ENCODE measurements around the gene CHORDC1.
"Not testable (repeated sequence)": the region's sequence is repeated elsewhere in the genome, so short reads cannot be mapped to it uniquely, and the experiment has no call there.

CHORDC1 gene

DNA sequence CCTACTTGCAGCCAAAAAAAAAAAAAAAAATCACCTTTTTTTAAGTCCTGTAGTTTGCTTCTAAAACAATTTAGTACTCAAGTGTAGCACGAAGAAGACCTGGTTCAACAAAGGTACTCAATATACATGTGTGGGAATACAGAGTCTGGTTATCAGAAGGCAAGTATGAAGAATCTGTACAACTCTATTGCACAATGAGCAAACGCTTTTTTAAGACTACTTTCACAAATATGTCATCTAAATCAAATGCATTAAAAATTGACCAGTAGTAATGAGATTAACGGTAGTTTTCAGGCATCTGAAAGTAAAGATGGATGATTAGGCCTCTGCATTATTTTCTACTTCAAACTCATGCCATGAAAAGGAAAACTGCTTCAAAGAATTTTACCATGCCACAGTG, 9.5 kb downstream of the CHORDC1 start:
- DNase-seq: no peak

DNA sequence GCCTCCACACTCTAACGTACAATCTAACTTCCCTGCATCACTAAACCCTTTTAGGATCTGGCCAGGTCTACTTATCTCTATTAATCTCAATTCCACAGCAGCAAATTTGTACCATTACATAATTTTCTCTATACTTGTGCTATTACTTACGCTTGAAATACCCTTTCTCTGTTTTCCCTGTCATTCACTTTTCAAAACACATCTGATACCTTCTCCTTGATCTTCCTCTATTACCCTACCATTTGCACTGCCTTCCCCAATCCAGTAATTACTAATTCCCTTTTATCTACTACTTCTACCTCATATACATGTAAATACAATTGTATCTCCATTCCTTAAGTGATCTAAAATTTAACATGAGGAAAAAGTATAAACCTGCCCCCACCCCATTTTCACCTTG, 14.0 kb downstream of the CHORDC1 start:
- no peak for DNase-seq

DNA sequence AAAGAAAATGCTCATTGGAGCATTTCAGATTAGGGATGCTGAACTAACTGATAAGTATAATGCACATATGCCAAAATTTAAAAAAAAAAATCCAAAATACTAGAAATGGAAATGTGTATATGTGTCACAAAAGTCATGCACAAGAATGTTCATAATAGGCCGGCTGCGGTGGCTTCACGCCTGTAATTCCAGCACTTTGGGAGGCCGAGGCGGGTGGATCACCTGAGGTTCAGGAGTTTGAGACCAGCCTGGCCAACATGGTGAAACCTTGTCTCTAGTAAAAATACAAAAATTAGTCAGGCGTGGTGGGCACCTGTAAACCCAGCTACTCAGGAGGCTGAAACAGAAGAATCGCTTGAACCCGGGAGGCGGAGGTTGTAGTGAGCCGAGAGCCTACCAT, 14.9 kb downstream of the CHORDC1 start:
- not testable (repeated sequence) for DNase-seq

DNA sequence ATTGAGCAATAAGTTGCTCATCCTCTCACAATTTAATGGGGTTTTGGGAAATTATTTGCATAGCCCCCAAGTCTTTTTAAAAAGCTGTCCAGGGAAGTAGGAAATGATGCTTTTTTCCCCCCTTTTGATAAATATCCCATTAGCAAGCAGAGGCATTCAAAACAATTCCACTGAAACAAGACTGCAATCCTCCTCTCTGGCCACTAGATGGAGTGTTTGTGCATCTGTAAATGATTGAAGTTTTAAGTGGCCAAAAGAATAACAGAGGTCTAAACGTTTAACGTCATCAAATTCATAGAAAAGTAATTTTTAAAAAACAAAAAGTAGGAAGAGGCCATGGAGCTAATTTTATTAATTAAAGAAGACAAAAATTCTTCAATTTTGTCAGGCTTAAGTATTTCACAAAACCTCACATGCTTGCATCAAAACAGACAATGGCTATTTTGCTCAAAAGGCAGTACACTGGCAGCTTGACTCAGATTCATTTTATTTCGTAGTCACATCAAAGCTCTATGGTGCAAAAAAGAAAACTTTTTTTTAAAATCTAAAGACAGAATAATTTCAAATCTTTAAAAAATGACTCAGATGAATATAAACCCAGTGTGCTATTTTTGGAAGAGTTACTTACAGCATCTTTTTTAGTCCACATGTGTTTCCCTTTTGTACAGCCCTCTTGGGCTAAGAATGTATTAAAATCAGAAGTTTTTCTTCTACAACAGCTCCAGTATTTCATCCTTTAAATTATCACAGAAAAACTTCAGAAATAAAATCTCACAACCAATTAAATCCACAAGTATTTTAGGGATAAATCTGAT, 17.8 kb downstream of the CHORDC1 start:
- DNase-seq: peak; percentile 27

DNA sequence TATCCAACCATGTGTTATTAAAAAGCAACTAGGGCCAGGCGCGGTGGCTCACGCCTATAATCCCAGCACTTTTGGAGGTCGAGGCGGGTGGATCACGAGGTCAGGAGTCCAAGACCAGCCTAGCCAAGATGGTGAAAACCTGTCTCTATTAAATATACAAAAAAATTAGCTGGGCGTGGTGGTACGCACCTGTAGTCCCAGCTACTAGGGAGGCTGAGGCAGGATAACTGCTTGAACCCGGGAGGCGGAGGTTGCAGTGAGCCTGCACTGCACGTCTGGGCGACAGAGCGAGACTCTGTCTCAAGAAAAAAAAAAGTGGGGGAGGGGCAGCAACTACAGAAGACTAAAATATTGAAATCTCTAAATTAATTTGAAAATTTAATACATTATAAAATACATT, 18.4 kb downstream of the CHORDC1 start:
- DNase-seq: no peak

DNA sequence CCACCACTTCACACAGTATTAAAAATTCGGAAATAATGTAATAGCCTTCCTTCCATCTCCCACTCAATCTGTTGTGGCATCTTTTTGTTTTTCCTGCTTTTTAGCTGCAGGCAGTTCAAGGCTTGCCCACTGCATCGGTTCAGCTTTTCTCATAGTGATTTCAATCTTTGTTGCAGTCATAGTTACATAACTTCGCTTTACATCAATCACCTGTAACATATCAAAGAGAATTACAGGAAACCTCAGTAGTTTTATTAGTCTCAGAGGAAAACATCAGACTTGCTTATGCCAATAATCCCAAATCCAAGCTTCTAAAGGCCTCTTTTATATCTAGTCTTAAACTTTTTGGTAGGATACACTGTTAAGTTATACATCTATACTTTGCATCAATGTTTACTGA, 20.5 kb downstream of the CHORDC1 start:
- no peak for DNase-seq

DNA sequence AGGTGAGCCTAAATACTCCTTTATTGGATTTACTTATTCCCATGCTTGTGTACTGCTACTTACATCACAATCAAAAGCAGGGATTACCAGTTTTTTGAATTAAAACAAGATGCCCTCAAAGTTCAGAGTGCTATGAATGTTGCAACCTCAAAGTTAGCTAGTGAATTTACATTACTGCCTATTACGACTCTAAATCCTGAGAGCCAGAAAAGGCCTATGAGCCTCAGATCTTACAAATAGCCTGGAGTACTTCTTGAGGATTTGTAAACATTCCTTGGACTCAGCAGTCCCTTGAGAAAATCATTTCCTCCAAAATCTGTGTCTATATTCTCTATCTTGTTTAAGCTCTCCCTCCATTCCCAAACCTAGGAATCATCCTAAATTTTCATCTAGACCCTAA, 25.5 kb downstream of the CHORDC1 start:
- DNase-seq: no peak

DNA sequence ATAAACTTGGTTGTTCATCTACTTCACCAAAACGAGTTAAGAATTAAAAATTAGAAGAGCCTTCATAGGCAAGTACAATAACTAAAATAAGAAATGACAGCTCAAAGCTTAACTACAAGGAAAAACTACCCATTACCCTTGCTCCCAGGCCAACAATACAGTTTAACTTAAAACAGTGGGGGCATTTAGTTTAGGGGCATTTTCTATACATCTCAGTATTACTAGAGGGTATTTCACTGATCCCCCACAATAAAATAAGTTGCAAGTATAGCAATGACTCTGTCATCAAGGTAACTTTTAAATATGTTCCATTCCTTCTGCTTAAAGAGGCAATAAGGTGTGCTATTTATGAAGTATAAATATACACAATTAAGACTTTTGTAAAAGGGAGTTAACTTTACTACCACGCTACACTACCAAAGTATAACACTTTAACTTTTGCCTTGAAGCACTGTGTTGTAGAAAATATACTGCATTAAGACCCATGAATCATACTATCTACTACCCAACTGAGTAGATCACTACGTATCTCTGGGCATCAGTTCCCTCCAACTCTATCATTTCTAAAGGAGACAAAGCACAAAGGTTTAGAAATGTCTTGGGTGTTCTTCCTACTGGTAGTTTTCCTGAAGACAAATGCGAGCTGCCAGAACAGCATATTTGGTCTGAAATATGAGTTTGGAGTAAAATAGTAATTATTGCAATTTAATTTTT, 29.8 kb downstream of the CHORDC1 start:
- no peak for DNase-seq

DNA sequence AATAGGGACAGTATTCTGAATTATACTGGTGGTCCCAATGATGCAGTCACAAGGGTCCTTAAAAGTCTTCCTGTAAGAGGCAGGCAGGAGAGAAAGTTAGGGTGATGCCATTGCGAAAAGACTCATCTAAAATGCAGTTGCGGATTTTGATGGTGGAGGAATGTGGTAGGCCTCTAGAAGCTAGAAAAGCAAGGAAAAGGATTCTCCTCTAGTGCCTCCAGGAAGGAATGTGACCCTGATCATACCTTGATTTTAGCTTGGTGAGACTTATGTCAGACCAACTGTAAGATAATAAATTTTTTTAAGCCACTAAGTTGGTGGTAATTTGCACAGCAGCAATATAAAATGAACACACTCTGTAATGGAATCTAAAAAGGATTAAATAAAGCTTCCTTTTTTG, 33.8 kb downstream of the CHORDC1 start:
- no peak for DNase-seq

DNA sequence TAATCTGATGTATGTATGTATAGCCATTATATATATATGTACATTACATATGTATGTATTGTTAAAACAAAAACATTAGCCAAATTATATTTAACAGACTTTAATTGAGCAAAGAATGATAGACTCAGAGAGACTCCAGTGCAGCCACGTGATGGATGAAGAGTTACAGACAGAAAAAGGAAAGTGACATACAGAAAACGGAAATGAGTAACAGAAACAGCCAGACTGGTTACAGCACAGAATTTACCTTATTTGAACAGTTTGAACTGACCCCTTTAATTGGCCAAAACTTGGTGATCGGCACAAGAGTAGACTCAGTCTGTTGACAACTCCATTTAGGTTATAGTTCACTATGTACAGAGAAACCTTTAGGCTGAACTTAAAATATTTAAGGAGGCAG, 35.0 kb downstream of the CHORDC1 start:
- no peak for DNase-seq

DNA sequence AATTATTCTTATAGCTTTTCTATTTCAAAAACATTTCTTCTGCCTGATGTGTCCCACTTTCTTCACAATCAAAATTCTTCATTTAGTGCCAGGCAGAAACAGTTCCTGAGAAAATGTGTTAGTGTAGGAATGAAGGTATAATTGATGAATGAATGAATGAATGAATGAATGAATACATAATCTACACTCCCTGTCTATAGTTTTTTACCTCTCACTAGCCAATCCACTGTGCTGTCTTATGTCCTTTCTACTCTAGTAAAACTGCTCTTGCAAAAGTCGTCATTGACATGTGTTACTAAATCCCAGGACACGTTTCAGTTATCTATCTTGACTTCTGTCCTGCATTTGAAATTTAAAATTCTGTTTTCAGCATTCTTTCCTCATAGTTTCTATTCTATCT, 42.9 kb downstream of the CHORDC1 start:
- DNase-seq: no peak

DNA sequence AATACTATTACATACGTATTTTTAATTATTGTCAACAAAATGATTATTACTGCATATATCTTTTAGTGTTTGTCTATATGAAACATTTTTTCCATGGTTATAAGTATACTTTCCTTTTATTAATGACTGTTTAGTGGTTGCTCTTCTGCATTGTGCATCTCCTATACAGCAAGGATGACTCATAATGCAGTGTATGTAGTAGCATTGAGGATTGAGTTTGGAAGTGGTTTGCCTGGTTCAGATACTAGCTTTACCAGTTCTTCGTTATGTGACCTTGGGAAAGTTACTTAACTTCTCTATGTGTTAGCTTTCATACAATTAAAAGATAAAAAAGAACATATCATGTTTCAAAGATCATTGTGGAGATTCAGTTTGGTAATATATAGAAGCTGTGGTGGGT, 44.1 kb downstream of the CHORDC1 start:
- no peak for DNase-seq

DNA sequence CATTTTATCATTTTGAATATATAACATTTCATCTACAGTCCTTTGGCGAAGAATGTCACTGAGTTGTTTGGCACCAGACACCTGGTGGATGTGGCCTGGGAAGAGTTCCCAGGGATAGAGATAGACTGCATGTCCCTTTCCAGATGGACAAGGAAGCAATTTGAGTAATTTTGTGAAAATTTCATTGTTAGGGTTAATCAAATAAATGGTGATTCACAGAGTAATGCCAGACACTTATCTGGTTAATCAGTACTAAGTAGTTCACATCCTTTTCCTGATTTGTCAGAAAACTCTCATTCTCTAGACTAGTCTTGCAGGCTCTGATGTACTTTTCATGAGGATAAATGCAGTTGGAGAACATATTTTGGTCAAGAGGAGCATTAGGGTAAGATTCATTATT, 46.8 kb downstream of the CHORDC1 start:
- DNase-seq: no peak

DNA sequence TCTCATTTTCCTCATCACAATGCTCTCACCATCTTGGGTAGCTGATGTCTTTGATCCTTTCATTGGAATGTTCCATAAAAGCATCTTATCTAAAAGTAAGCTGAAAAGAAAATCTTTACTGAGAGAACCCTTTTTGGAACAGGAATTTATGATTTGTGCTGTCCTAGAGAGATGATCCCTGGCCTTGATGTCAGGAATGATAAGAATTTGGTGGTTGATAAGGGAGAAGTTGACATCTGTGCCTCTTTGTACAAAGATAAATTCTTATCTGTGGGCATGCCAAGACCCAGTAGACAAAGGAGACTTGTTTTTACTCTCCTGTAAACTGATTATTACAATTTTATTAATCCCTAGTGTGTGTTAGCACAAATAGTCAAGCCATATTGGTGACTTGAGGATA, 51.5 kb downstream of the CHORDC1 start:
- DNase-seq: no peak

DNA sequence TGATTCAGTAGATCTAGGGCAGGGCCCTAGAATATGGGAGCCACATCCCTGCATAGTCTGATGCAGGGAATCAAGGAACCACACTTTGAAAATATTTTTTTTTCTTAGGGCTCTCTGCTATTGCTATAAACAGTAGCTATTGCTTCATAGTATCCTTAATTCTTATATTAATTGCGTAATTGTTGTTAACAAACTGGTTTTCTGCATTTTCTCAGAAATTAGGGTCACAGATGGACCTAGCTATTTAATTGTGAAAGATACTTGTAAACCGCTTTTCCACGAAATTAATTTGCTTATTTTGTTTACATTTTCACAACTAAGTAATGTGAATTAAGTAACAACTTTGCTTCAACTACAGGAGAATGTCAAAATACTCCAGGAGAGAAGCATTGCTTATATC, 54.3 kb downstream of the CHORDC1 start:
- no peak for DNase-seq

DNA sequence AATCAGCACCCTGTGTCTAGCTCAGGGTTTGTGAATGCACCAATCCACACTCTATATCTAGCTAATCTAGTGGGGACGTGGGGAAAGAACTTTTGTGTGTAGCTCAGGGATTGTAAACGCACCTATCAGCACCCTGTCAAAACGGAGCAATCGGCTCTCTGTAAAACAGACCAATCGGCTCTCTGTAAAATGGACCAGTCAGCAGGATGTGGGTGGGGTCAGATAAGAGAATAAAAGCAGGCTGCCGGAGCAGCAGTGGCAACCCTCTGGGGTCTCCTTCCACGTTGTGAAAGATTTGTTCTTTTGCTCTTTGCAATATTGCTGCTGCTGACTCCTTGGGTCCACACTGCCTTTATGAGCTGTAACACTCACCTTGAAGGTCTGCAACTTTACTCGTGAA, 55.1 kb downstream of the CHORDC1 start:
- not testable (repeated sequence) for DNase-seq

DNA sequence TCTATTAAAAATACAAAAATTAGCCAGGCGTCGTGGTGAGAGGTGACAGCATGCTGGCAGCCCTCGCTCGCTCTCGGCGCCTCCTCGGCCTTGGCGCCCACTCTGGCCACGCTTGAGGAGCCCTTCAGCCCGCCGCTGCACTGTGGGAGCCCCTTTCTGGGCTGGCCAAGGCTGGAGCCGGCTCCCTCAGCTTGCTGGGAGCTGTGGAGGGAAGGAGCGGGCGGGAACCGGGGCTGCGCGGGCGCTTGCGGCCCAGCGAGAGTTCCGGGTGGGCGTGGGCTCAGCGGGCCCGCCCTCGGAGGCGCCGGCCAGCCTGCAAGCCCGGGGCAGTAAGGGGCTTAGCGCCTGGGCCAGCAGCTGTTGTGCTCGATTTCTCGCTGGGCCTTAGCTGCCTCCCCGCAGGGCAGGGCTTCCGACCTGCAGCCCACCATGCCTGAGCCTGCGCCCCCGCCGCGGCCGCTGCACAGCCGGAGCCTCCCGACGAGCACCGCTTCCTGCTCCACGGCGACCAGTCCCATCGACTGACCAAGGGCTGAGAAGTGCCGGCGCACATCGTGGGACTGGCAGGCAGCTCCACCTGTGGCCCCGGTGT, 55.8 kb downstream of the CHORDC1 start:
- DNase-seq: not testable (repeated sequence)

Data from NCI-H2171 treated with DMSO at 0.1 percent for 48 hours (cell line).